ENCODE measurements around the gene SLC25A45.

The SLC25A45 gene

GRCh38 chr11:65394125-65394536 is 11.7 kb upstream of the SLC25A45 start:
- TF ChIP-seq ISL1 (CRISPR knock-in tag; IDR thresholded peaks at IDR 0.05) = no peak
- no peak for TF ChIP-seq OSR1 (CRISPR knock-in tag; IDR thresholded peaks at IDR 0.05)
- TF ChIP-seq RARB (CRISPR knock-in tag; IDR thresholded peaks at IDR 0.05) = no peak
- TF ChIP-seq GLIS3 (CRISPR knock-in tag; IDR thresholded peaks at IDR 0.05) = no peak
- no peak for TF ChIP-seq TOX (CRISPR knock-in tag; IDR thresholded peaks at IDR 0.05; ENCODE audit: borderline replicate concordance)
- no peak for TF ChIP-seq ARNTL (CRISPR knock-in tag; IDR thresholded peaks at IDR 0.05; ENCODE audit: borderline replicate concordance, low read depth)
- TF ChIP-seq PATZ1 (CRISPR knock-in tag; IDR thresholded peaks at IDR 0.05; ENCODE audit: borderline replicate concordance) = no peak
- TF ChIP-seq SNAI2 (CRISPR knock-in tag; IDR thresholded peaks at IDR 0.05) = no peak
- TF ChIP-seq ZC3H10 (CRISPR knock-in tag; IDR thresholded peaks at IDR 0.05) = no peak
- TF ChIP-seq TCF4 (CRISPR knock-in tag; IDR thresholded peaks at IDR 0.05; ENCODE audit: borderline replicate concordance) = no peak
- TF ChIP-seq ZNF565 (CRISPR knock-in tag; conservative IDR thresholded peaks at IDR 0.05; ENCODE audit: low read depth) = no peak
- TF ChIP-seq ZNF70 (CRISPR knock-in tag; IDR thresholded peaks at IDR 0.05) = no peak
- TF ChIP-seq ZFP3 (CRISPR knock-in tag; IDR thresholded peaks at IDR 0.05) = no peak
- no peak for TF ChIP-seq BACH2 (CRISPR knock-in tag; IDR thresholded peaks at IDR 0.05; ENCODE audit: borderline replicate concordance)
- TF ChIP-seq CSDC2 (CRISPR knock-in tag; IDR thresholded peaks at IDR 0.05) = no peak
- TF ChIP-seq ESRRG (CRISPR knock-in tag; IDR thresholded peaks at IDR 0.05) = no peak
- no peak for TF ChIP-seq ZNF8 (CRISPR knock-in tag; IDR thresholded peaks at IDR 0.05)
- no peak for ATAC-seq

GRCh38 chr11:65393513-65394079 is 11.2 kb upstream of the SLC25A45 start:
- TF ChIP-seq SNAI2 (CRISPR knock-in tag; IDR thresholded peaks at IDR 0.05) (no peak), ARNTL (CRISPR knock-in tag; IDR thresholded peaks at IDR 0.05; ENCODE audit: borderline replicate concordance, low read depth) (no peak), RARB (CRISPR knock-in tag; IDR thresholded peaks at IDR 0.05) (no peak), ZNF8 (CRISPR knock-in tag; IDR thresholded peaks at IDR 0.05) (no peak), CSDC2 (CRISPR knock-in tag; IDR thresholded peaks at IDR 0.05) (no peak), TCF4 (CRISPR knock-in tag; IDR thresholded peaks at IDR 0.05; ENCODE audit: borderline replicate concordance) (no peak), ISL1 (CRISPR knock-in tag; IDR thresholded peaks at IDR 0.05) (no peak), ZFP3 (CRISPR knock-in tag; IDR thresholded peaks at IDR 0.05) (no peak), PATZ1 (CRISPR knock-in tag; IDR thresholded peaks at IDR 0.05; ENCODE audit: borderline replicate concordance) (no peak), POU6F1 (CRISPR knock-in tag; IDR thresholded peaks at IDR 0.05; ENCODE audit: borderline replicate concordance, low read depth) (no peak), TSHZ2 (CRISPR knock-in tag; IDR thresholded peaks at IDR 0.05) (no peak), GLIS3 (CRISPR knock-in tag; IDR thresholded peaks at IDR 0.05) (no peak)
- ATAC-seq = no peak

GRCh38 chr11:65392899-65393298 is 10.5 kb upstream of the SLC25A45 start:
- no peak for ATAC-seq
- no peak for TF ChIP-seq ZFP30 (CRISPR knock-in tag; IDR thresholded peaks at IDR 0.05)
- no peak for TF ChIP-seq POU6F1 (CRISPR knock-in tag; IDR thresholded peaks at IDR 0.05; ENCODE audit: borderline replicate concordance, low read depth)
- no peak for TF ChIP-seq ZNF70 (CRISPR knock-in tag; IDR thresholded peaks at IDR 0.05)
- no peak for TF ChIP-seq TSHZ2 (CRISPR knock-in tag; IDR thresholded peaks at IDR 0.05)
- no peak for TF ChIP-seq OSR1 (CRISPR knock-in tag; IDR thresholded peaks at IDR 0.05)
- no peak for TF ChIP-seq ZNF565 (CRISPR knock-in tag; conservative IDR thresholded peaks at IDR 0.05; ENCODE audit: low read depth)
- TF ChIP-seq TOX (CRISPR knock-in tag; IDR thresholded peaks at IDR 0.05; ENCODE audit: borderline replicate concordance) = no peak
- no peak for TF ChIP-seq RARB (CRISPR knock-in tag; IDR thresholded peaks at IDR 0.05)
- no peak for TF ChIP-seq ZNF8 (CRISPR knock-in tag; IDR thresholded peaks at IDR 0.05)
- no peak for TF ChIP-seq CSRNP3 (CRISPR knock-in tag; IDR thresholded peaks at IDR 0.05)
- TF ChIP-seq BACH2 (CRISPR knock-in tag; IDR thresholded peaks at IDR 0.05; ENCODE audit: borderline replicate concordance) = no peak
- TF ChIP-seq GLIS3 (CRISPR knock-in tag; IDR thresholded peaks at IDR 0.05) = no peak

Measured in SK-N-SH treated with all-trans-retinoic acid at 6 μM for 48 hours (cell line).